Measurements from ENCODE around the gene MYLK4. TPM values are rescaled to one million over a fixed set of nuclear protein-coding genes. Genes with fewer than 3 reads are reported as not detected.
"Not testable (repeated sequence)": the region's sequence is repeated elsewhere in the genome, so short reads cannot be mapped to it uniquely, and the experiment has no call there.

MYLK4 gene
- total RNA-seq, 4 donors from 2014 or later, result 0.33 to 0.45 (median 0.38) TPM

DNA sequence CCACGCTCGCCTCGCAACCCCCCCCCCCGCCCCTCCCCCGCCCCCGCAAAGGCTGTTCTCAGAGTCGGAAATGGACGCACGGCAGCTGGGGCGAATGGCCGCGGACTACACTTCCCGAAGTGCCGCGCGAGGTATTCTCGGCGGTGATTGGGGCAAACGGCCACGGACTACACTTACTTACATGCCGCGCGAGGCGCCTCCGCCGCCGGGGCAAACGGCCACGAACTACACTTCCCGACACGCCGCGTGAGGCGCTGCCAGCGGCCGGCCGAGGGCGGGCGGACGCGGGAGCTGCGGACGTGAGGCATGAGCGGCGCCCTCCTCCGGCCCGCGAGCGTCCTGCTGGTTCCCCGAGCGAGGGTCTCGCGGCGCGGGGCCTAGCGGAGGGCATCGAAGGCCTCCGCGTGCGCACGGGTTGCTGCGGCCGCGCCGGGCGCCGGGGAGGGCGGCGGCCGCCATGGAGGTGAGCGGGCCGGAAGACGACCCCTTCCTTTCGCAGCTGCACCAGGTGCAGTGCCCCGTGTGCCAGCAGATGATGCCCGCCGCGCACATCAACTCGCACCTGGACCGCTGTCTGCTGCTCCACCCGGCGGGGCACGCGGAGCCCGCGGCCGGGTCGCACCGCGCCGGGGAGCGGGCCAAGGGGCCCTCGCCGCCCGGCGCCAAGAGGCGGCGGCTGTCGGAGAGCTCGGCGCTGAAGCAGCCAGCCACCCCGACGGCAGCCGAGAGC lies 14.6 kb upstream of the MYLK4 start, which contains the start of gene WRNIP1:
TSS of gene WRNIP1 (plus strand) at position 228 of the 730 bp plus-strand sequence. CDS start at position 458, 230 bp downstream.
- 0% methylated on average over 2 of the region's 104 CpGs for WGBS

DNA sequence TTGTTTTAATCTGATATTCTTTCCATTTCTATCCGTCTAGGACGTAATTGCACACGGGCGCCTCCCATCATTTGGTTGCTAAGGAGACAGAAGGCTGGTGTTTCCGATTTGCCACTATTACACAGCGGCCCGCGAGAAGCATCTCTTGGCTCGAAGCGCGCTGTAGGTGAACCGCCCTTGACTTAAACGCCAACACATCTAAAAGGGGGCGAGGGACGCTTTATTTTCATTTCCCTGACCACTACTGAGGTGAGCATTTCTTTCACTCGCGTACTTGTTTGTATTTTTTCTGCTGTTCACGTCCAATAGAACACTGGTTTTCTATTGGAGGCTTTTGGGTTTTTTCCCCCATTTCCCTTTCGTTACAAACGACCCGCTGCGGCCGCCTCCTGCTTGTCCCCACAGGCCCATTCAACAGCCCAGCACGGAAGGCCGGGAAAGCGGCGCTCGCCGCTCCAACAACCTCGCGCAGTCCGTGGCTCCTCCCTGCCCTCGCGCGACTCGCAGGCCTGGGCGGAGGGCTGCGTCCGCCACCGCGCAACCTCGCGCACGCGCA lies 14.0 kb upstream of the MYLK4 start:
- DNase-seq (ENCODE audit: extremely low spot score), result no peak
- H3K4me1 ChIP-seq, result peaks cover 25 to 44% (median 37%) of the 10 kb centered on the region in 4 donors
- no peaks in the 10 kb centered on the region for H3K9me3 ChIP-seq
- intact Hi-C loops (cut with DNase I), result no loop called here
- H3K27ac ChIP-seq (replicated peaks in 1 of 4), result peak overlapping the region; percentile 87 to 98 (median 97)
- WGBS, result 0% methylated on average over 44 of the region's 45 CpGs
- TF ChIP-seq POLR2AphosphoS5 (IDR thresholded peaks at IDR 0.05) (peak in 1 of 2 donors; percentile 85), CTCF (IDR thresholded peaks at IDR 0.05) (no peak)
- peak overlapping the region; percentile 59 to 92 (median 75) for H3K4me3 ChIP-seq
- H3K27me3 ChIP-seq, result no peaks in the 10 kb centered on the region
- H3K36me3 ChIP-seq, result no peaks in the 10 kb centered on the region

More for the DNA sequence above, 14.6 kb upstream of the MYLK4 start, which contains the start of gene WRNIP1:
- intact Hi-C loops (cut with DNase I), result no loop called here
- H3K27ac ChIP-seq (replicated peaks in 1 of 4), result peak within 1 kb of the TSS; percentile 95 to 98 (median 97)
- peak; percentile 100 for DNase-seq (ENCODE audit: extremely low spot score)
- H3K36me3 ChIP-seq, result peaks cover 0 to 4% (median 0%) of the 10 kb centered on the region in 4 donors
- H3K4me1 ChIP-seq, result peaks cover 32 to 51% (median 43%) of the 10 kb centered on the region in 4 donors
- H3K9me3 ChIP-seq, result no peaks in the 10 kb centered on the region
- peak within 1 kb of the TSS; percentile 77 to 96 (median 89) for H3K4me3 ChIP-seq
- no peak for TF ChIP-seq EP300 (IDR thresholded peaks at IDR 0.05)
- peak; percentile 50 to 75 (median 69) for TF ChIP-seq CTCF (IDR thresholded peaks at IDR 0.05)
- peak; percentile 56 for TF ChIP-seq POLR2A (IDR thresholded peaks at IDR 0.05; ENCODE audit: low read depth)
- peak; percentile 87 to 90 for TF ChIP-seq POLR2AphosphoS5 (IDR thresholded peaks at IDR 0.05)
- H3K27me3 ChIP-seq, result no peaks in the 10 kb centered on the region

DNA sequence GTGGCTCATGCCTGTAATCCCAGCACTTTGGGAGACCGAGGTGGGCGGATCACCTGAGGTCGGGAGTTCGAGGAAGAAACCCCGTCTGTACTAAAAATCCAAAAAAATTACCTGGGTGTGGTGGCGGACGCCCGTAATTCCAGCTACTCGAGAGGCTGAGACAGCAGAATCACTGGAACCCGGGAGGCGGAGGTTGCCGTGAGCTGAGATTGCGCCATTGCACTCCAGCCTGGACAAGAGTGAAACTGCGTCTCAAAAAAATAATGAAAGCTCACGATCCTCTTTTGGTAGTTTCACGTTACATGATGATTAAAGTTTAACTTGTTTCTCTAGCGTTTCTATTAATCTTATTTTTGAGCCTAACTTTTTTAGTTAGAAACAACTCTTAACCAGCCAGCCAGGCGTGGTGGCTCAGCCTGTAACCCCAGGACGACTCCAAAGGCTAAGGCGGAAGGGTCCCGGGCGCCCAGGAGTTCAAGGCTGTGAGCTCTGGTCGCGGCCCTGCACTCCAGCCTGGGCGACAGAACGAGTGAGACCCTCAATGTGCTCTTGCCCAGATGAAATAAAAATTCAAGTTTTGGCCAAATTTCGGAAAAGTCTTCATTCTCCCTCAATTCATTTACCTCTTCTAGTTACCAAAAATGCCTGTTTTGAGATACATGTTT lies 13.3 kb upstream of the MYLK4 start:
- Histone ChIP-seq H3K4me1 (peaks cover 22 to 38% (median 30%) of the 10 kb centered on the region in 4 donors), H3K4me3 (peak overlapping the region; percentile 59 to 92 (median 75)), H3K27ac (replicated peaks in 1 of 4) (peak overlapping the region; percentile 87 to 98 (median 97)), H3K9me3 (no peaks in the 10 kb centered on the region), H3K27me3 (no peaks in the 10 kb centered on the region), H3K36me3 (no peaks in the 10 kb centered on the region)
- 82% methylated on average over 27 of the region's 27 CpGs for WGBS
- DNase-seq (ENCODE audit: extremely low spot score), result no peak
- intact Hi-C loops (cut with DNase I), result no loop called here
- TF ChIP-seq CTCF (IDR thresholded peaks at IDR 0.05), result no peak
- no peak for TF ChIP-seq POLR2AphosphoS5 (IDR thresholded peaks at IDR 0.05)
- TF ChIP-seq POLR2A (IDR thresholded peaks at IDR 0.05; ENCODE audit: low read depth), result no peak
- no peak for TF ChIP-seq EP300 (IDR thresholded peaks at IDR 0.05)

GRCh38 chr6:2763345-2763841 lies 12.7 kb upstream of the MYLK4 start:
- H3K4me3 ChIP-seq, result no peak overlapping the region
- H3K4me1 ChIP-seq, result peaks cover 18 to 32% (median 24%) of the 10 kb centered on the region in 4 donors
- TF ChIP-seq EP300 (IDR thresholded peaks at IDR 0.05) (no peak), POLR2A (IDR thresholded peaks at IDR 0.05; ENCODE audit: low read depth) (no peak), CTCF (IDR thresholded peaks at IDR 0.05) (no peak), POLR2AphosphoS5 (IDR thresholded peaks at IDR 0.05) (no peak)
- WGBS, result 94% methylated on average over 12 of the region's 36 CpGs
- DNase-seq (ENCODE audit: extremely low spot score), result no peak
- intact Hi-C loops (cut with DNase I), result no loop called here
- no peaks in the 10 kb centered on the region for H3K9me3 ChIP-seq
- H3K27me3 ChIP-seq, result no peaks in the 10 kb centered on the region
- H3K36me3 ChIP-seq, result no peaks in the 10 kb centered on the region
- H3K27ac ChIP-seq (replicated peaks in 1 of 4), result no peak overlapping the region

- H3K27ac ChIP-seq (replicated peaks in 1 of 4); intact Hi-C loops (cut with DNase I); H3K9me3 ChIP-seq; DNase-seq (ENCODE audit: extremely low spot score); H3K27me3 ChIP-seq; H3K36me3 ChIP-seq; H3K4me3 ChIP-seq: not testable (repeated sequence)
- 90% methylated on average over 4 of the region's 4 CpGs for WGBS
- H3K4me1 ChIP-seq, result peaks cover 12 to 27% (median 19%) of the 10 kb centered on the region in 4 donors
These were observed 12.1 kb upstream of the MYLK4 start for GRCh38 chr6:2762868-2763267.
